Right atrium auricular region (tissue), 2 donors: ENCODE data around the gene ANKRD52. TPM values are rescaled to one million over a fixed set of nuclear protein-coding genes. Genes with fewer than 3 reads are reported as not detected.
A peak's percentile ranks its signal among the peaks of the same experiment; 100 is the strongest.

ENCODE experiments used
- DNase-seq: peaks from one replicate; pipeline ENCODE4 v3.0.0-alpha.2; 2019; ENCODE audit warnings: low spot score
- H3K27ac ChIP-seq, 2 donors: fragments of 200-600 bp; sonication (generic); 1 replicate in 1 of 2; 2 replicates in 1 of 2; pipeline ENCODE4 v1.5.1; 2016 to 2019
- H3K27me3 ChIP-seq, 2 donors: fragments of 200-600 bp; sonication (generic); one replicate each; pipeline versions ENCODE4 v1.5.1 to v1.6.0; 2017 to 2019
- H3K36me3 ChIP-seq: fragments of 200-600 bp; sonication (generic); one replicate; pipeline ENCODE4 v1.5.1; 2016
- H3K4me1 ChIP-seq, 2 donors: fragments of 200-600 bp; sonication (generic); one replicate each; pipeline versions ENCODE4 v1.5.1 to v1.6.0; 2017 to 2019
- H3K4me3 ChIP-seq, 2 donors: fragments of 200-600 bp; sonication (generic); 1 replicate in 1 of 2; 2 replicates in 1 of 2; pipeline ENCODE4 v1.5.1; 2017 to 2019; ENCODE audit warnings: mild to moderate bottlenecking in 1 of 2, moderate library complexity in 1 of 2
- H3K9me3 ChIP-seq, 2 donors: fragments of 200-600 bp; sonication (generic); one replicate each; pipeline ENCODE4 v1.5.1; 2019
- total RNA-seq, 2 donors: library from RNA; depleted of rRNA; stranded (reverse); fragments of >200 nt; gene quantifications; one replicate each; pipeline ENCODE4 v1.1.0, GENCODE V29; 2016
- TF ChIP-seq, protein P1 (sequence below), 2 donors: fragments of 200-600 bp; sonication (generic); IDR thresholded peaks; one replicate each; pipeline ENCODE4 v1.5.1; 2019; ENCODE audit warnings: antibody characterized with exemption in 2 of 2

The ANKRD52 gene
- total RNA-seq, 2 donors from 2014 or later: 12.4 to 22.1 TPM

DNA sequence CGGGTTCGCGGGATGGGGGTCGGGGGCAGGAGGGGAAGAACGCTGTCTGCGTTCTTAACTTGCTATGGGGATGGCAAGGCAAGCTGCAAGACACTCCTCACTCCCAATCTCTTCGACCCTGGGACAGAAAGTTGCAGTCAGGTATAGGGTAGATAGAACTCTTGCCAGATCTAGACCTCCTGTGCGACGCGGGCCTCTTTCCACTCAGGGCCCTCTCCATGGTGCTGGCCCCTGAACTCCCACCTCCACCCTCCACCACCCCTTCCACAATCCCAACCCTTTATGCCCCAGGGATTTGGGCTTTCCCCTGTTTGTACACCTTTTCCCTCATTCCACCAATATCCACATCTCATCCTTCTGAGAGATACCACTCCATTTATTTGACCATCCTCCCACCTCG lies 33.2 kb downstream of the ANKRD52 start:
- no peak for DNase-seq
- Histone ChIP-seq H3K27ac (peak overlapping the region; percentile 80 to 98), H3K9me3 (no peaks in the 10 kb centered on the region), H3K27me3 (no peaks in the 10 kb centered on the region), H3K4me1 (peaks cover 0 to 43% of the 10 kb centered on the region in 2 donors), H3K36me3 (peaks cover 9% of the 10 kb centered on the region), H3K4me3 (peak overlapping the region; percentile 57 to 68)
- TF ChIP-seq, protein P1, sequence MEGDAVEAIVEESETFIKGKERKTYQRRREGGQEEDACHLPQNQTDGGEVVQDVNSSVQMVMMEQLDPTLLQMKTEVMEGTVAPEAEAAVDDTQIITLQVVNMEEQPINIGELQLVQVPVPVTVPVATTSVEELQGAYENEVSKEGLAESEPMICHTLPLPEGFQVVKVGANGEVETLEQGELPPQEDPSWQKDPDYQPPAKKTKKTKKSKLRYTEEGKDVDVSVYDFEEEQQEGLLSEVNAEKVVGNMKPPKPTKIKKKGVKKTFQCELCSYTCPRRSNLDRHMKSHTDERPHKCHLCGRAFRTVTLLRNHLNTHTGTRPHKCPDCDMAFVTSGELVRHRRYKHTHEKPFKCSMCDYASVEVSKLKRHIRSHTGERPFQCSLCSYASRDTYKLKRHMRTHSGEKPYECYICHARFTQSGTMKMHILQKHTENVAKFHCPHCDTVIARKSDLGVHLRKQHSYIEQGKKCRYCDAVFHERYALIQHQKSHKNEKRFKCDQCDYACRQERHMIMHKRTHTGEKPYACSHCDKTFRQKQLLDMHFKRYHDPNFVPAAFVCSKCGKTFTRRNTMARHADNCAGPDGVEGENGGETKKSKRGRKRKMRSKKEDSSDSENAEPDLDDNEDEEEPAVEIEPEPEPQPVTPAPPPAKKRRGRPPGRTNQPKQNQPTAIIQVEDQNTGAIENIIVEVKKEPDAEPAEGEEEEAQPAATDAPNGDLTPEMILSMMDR (IDR thresholded peaks at IDR 0.05): no peak

DNA sequence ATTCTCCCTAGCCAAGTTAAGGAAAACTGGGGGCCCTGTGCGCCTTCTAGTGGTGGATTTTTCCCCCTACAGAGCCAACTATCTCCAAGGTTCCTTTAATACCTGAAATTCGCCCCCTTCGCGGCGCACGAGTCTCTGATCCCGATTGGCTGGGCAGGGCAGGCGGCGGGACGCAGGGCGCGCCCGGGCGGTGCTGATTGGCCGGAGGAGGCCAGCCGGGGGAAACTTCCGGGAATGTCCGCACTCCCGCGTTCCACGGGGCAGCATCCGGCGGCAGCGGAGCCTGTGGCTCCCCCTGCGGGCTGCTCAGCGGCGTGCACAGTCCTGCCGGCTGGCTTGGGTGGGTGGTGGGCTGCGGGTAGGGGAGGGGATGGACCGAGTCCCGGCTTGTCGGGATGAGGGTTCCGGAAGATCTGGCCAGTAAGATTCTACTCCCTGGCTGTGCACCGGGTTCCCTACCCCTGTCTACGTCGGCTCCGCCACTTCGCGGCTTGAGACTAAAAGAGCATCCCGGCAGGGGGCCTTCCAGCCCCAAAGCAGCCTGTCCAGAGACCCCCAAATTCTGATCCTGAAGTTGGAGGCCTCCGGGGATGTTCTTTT lies 34.0 kb downstream of the ANKRD52 start, which contains the start of gene NABP2:
TSS of gene NABP2 (plus strand) at position 241 of the 600 bp plus-strand sequence. CDS start 515 bp downstream, outside the sequence.
- Histone ChIP-seq H3K9me3 (no peaks in the 10 kb centered on the region), H3K4me3 (peak within 1 kb of the TSS; percentile 57 to 68), H3K4me1 (peaks cover 0 to 51% of the 10 kb centered on the region in 2 donors), H3K27ac (peak within 1 kb of the TSS; percentile 97 to 98), H3K36me3 (peaks cover 9% of the 10 kb centered on the region), H3K27me3 (no peaks in the 10 kb centered on the region)
- peak; percentile 99 for DNase-seq
- TF ChIP-seq, protein P1 (IDR thresholded peaks at IDR 0.05): peak; percentile 88 to 94

DNA sequence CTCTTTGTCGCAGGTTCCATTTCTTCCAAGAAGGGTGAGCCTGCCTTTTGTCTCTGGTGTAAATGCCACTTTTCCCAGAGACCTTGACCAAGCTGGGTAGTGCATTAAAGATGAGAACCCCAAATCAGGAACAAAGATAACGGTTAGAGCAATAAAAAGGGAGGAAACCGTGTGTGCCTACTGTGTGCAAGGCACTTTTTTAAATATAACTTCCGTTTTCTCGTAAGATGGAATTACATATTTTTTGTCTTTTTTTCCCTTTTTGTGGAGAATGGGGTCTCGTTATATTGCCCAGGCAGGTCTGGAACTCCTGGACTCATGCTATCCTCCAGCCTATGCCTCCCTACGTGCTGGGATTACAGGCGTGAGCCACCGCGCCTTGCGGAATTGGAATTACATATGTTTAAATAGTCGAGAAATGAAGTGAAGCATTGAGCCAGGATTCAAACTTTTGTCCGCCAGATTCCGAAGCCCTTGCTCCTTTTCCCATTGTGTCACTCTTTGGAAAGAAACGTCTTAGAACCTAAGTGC lies 34.5 kb downstream of the ANKRD52 start:
- Histone ChIP-seq H3K27me3 (no peaks in the 10 kb centered on the region), H3K4me3 (peak overlapping the region; percentile 11 to 68), H3K27ac (peak overlapping the region; percentile 80 to 98), H3K4me1 (peaks cover 0 to 52% of the 10 kb centered on the region in 2 donors), H3K36me3 (peaks cover 7% of the 10 kb centered on the region), H3K9me3 (no peaks in the 10 kb centered on the region)
- no peak for DNase-seq
- TF ChIP-seq, protein P1 (IDR thresholded peaks at IDR 0.05): no peak

DNA sequence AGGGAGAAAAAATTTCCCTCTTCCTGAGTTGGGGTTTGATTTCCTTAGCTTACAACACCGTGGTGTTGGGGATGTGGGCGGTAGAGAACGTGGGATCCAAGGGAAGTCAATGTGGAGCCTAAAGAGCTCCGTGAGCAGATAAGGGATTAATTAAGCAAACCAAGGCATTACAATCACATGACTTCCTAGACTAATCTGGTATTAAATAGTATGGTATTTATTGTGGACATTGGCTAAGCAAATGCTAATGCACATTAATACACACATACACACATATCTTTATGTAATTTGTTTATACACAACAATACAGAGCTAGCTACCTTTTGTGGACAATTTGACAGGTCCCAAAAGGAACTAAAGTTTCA lies 35.7 kb downstream of the ANKRD52 start:
- Histone ChIP-seq H3K4me1 (peaks cover 0 to 52% of the 10 kb centered on the region in 2 donors), H3K4me3 (peak overlapping the region; percentile 81 to 85), H3K36me3 (peaks cover 5% of the 10 kb centered on the region), H3K27ac (peak overlapping the region; percentile 97 to 98), H3K27me3 (no peaks in the 10 kb centered on the region), H3K9me3 (no peaks in the 10 kb centered on the region)
- DNase-seq: no peak
- TF ChIP-seq, protein P1 (IDR thresholded peaks at IDR 0.05): no peak

DNA sequence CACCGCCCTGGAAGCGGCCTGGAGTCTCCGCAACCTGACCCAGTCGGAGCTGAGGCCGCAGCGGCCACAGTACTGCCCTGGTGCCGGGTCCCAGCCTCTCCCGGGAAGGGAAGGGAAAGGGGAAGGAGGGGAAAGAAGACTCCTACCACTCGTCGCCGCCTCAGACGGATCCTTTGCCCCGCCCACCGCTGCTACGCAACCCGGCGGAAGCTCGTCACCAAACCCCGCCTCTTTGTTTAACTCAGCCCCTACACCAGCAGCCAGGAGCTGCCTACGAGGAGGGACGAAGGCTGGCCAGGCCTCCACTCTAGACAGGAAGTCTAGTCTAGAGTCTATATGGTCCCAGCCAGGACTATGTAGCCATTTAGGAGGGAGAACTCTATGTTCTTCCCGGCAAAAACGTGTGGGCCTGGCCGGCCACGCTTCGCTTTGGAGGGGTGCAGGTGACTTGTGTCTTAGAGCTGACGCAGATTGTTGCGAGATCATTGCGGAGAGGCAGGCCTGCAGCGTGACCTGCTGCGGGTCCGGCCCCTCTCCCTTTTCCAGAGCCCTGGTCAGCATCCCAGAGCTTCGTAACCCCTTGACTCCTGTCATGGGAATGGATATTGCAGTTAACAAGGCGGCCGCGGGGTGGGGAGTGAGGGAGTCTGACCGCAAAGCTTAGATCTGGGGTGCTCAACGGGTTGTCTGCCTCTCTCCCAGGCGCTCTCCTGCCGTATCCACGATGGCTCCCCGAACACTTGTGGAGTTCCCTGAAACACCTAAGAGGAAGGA lies 36.2 kb downstream of the ANKRD52 start, which contains the start of gene RNF41:
TSS of gene RNF41 (minus strand) at position 166 of the 774 bp plus-strand sequence. CDS start 7,875 bp downstream, outside the sequence.
- H3K9me3 ChIP-seq: no peaks in the 10 kb centered on the region
- peak within 1 kb of the TSS; percentile 97 to 98 for H3K27ac ChIP-seq
- no peaks in the 10 kb centered on the region for H3K27me3 ChIP-seq
- H3K4me1 ChIP-seq: peaks cover 0 to 52% of the 10 kb centered on the region in 2 donors
- H3K36me3 ChIP-seq: peaks cover 5% of the 10 kb centered on the region
- peak; percentile 98 for DNase-seq
- TF ChIP-seq, protein P1 (IDR thresholded peaks at IDR 0.05): no peak
- H3K4me3 ChIP-seq: peak within 1 kb of the TSS; percentile 81 to 85
